Esophagus mucosa (tissue), 1 donor: Measurements from ENCODE around the gene TYW3. TPM values are rescaled to one million over a fixed set of nuclear protein-coding genes. Genes with fewer than 3 reads are reported as not detected.

Experiments used
- ATAC-seq: fragments of 200-7000 bp; cut with Tn5 transposase; one replicate; pipeline ENCODE4 v1.9.1; 2020
- total RNA-seq: library from RNA; stranded (reverse); gene quantifications from one replicate; pipeline ENCODE4 v1.2.4, GENCODE V29; 2023
- donor health status: DM: yes; HTN: yes; CAD: no.

Gene TYW3
- total RNA-seq, 1 donor from 2014 or later: 10.5 TPM

- no peak for ATAC-seq
These were observed 58.5 kb downstream of the TYW3 start for GRCh38 chr1:74791491-74791890.

GRCh38 chr1:74799119-74799657 is 66.2 kb downstream of the TYW3 start:
- no peak for ATAC-seq

- ATAC-seq: no peak
These were observed 78.7 kb downstream of the TYW3 start for GRCh38 chr1:74811436-74812179.

- ATAC-seq: no peak
These were observed 79.2 kb downstream of the TYW3 start for GRCh38 chr1:74812180-74812541.

Other genes starting within 250 kb of the TYW3 start
- not detected for gene LRRC53, start 220.5 kb upstream of the TYW3 start, total RNA-seq
- gene ERICH3, start 59.4 kb upstream of the TYW3 start, total RNA-seq: not detected
- gene CRYZ, start 102 bp upstream of the TYW3 start, total RNA-seq: 18.0 TPM